Measurements from ENCODE around the gene ALG14.

DNA sequence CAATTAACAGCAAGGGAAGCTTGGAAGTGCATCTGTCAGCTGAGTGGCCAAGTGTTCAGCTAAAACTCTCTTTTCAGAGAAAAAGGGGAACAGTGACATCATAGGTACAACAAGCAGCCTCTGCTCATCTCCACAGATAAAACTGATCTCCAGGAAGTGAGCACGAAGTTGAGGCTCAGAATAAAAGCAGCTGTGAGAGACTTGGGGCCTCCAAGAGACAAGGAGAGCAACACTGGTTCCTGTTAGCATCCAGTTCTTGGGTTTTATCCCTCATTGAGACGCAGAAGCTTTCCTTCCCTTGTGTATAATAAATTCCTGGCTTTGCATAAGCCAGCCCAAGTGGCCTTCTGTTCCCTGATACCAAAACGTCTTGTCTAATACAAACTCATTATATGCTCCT, 125.9 kb downstream of the ALG14 start:
- TF ChIP-seq POLR2A (IDR thresholded peaks at IDR 0.05; ENCODE audit: low read depth, low read length) = no peak
- TF ChIP-seq POLR2AphosphoS5 (IDR thresholded peaks at IDR 0.05; ENCODE audit: low read depth, low read length) = no peak
- TF ChIP-seq SPI1 (IDR thresholded peaks at IDR 0.05; ENCODE audit: low read depth, low read length) = no peak
- no peak for TF ChIP-seq TAF1 (IDR thresholded peaks at IDR 0.05; ENCODE audit: low read depth, low read length)
- TF ChIP-seq PAX5 (IDR thresholded peaks at IDR 0.05; ENCODE audit: insufficient read depth, low read length, severe bottlenecking) = no peak
- no peak for TF ChIP-seq POU2F2 (IDR thresholded peaks at IDR 0.05; ENCODE audit: low read depth, low read length)

All from GM12891 (cell line).